Measurements from ENCODE around the gene METTL26. TPM values are rescaled to one million over a fixed set of nuclear protein-coding genes. Genes with fewer than 3 reads are reported as not detected.

METTL26 gene
- total RNA-seq, 2 experiments from 2014 or later = 119 to 133 TPM

DNA sequence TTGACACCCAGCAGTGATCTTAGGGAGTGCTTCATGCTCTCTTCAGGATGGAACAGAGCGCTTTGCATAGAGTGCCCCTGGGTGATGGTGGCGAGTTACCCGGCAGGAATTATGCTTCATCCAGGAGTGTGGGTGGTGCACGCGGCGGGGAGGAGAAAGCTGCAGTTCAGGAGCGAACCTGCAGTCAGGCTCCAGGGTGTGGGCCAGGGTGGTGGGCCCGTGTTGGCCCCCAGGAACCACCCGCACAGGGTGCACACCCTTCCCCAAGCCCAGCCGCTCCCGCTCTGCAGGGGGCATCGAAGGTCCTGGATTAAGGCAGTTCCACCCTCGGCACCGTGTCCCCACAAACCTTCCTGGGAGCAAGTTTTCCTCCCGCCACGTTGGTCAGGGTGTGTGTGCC is 42.3 kb downstream of the METTL26 start:
- no peak for ATAC-seq
- TF ChIP-seq, protein P1, sequence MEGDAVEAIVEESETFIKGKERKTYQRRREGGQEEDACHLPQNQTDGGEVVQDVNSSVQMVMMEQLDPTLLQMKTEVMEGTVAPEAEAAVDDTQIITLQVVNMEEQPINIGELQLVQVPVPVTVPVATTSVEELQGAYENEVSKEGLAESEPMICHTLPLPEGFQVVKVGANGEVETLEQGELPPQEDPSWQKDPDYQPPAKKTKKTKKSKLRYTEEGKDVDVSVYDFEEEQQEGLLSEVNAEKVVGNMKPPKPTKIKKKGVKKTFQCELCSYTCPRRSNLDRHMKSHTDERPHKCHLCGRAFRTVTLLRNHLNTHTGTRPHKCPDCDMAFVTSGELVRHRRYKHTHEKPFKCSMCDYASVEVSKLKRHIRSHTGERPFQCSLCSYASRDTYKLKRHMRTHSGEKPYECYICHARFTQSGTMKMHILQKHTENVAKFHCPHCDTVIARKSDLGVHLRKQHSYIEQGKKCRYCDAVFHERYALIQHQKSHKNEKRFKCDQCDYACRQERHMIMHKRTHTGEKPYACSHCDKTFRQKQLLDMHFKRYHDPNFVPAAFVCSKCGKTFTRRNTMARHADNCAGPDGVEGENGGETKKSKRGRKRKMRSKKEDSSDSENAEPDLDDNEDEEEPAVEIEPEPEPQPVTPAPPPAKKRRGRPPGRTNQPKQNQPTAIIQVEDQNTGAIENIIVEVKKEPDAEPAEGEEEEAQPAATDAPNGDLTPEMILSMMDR (IDR thresholded peaks at IDR 0.05) = no peak
- Mint-ChIP-seq H3K27me3 (no peaks in the 10 kb centered on the region), H3K4me3 (no peak overlapping the region), H3K4me1 (ENCODE audit: low read depth) (peaks cover 22% of the 10 kb centered on the region), H3K36me3 (ENCODE audit: low read depth) (no peaks in the 10 kb centered on the region), H3K27ac (peak overlapping the region; percentile 12), H3K9me3 (no peaks in the 10 kb centered on the region)
- ChIA-PET POLR2A (no interaction called here), CTCF (no interaction called here)
- intact Hi-C loops (cut with micrococcal nuclease) = no loop called here
- no peak for DNase-seq

DNA sequence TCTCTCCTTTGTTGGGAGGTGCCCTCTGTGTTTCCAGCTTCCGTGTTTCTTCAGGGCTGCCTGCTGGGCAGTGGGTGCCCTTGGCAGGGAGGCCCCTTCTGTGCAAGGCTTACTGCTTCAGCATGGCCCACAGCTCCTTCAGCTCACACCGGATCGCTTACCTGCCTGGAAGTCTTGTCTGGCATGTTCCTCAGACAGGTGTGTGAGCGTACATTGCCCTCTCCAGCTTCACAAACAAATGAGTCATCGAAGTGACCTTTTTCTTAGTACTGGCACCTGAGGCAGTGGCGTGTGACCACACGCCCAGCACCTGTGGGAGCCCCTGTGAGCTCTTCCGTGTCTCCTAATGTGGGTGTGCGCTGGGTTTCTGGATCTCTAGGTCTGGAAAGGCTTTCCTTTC is 42.7 kb downstream of the METTL26 start:
- Mint-ChIP-seq H3K36me3 (ENCODE audit: low read depth) (peaks cover 2% of the 10 kb centered on the region), H3K4me1 (ENCODE audit: low read depth) (peaks cover 22% of the 10 kb centered on the region), H3K4me3 (no peak overlapping the region), H3K27ac (peak overlapping the region; percentile 12), H3K9me3 (no peaks in the 10 kb centered on the region), H3K27me3 (no peaks in the 10 kb centered on the region)
- no peak for DNase-seq
- ChIA-PET CTCF (interaction anchor here (0.9 kb wide), 1 partner anchor 23 kb away, joined by 3 read pairs; no protein-coding TSS in a partner anchor), POLR2A (no interaction called here)
- ATAC-seq = no peak
- TF ChIP-seq, protein P1 (IDR thresholded peaks at IDR 0.05) = no peak
- intact Hi-C loops (cut with micrococcal nuclease) = no loop called here

DNA sequence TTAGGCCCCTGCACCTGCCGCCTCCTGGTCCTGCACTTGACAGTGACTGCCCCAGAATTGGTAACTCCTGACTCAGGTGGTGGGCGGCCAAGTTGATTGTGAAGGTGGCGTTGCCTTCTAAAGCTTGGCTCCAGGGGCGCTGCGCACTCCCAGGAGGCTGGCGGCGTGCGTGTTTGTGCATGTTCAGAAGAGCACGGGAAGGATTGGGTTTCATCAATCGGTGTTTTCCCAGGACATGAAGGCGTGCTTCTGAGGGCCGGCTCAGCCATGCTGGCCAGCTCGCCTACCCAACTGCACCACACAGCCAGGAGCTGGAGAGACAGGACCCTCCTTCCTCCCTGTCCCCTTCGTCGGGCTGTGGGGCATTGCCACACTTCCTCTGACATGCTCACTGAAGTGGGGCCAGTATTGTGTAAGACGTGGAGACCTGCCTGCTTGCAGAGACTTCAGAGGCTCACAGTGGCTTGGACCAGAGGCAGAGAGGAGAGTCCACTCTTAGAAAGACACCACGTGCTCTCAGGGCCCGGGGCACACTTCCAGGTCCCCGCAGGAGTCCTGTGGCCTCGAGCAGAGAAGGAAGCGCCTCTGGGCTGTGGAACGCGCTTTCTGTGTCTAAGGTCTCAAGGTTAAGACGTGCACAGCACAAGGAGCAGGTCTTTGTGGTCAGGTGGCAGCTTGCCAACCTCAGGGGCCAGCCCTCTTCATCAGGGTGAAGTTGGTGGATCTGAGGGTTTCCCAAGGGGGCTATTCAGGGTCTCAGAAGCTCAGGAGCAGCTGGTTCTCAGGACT is 43.4 kb downstream of the METTL26 start:
- ATAC-seq (no peak), DNase-seq (no peak)
- intact Hi-C loops (cut with micrococcal nuclease) = no loop called here
- H3K4me1 Mint-ChIP-seq (ENCODE audit: low read depth) = peaks cover 22% of the 10 kb centered on the region
- CTCF ChIA-PET = interaction anchor here (0.9 kb wide), 2 partner anchors 22 to 44 kb away, joined by 3 read pairs; partner anchors contain the start of gene METTL26
- no peaks in the 10 kb centered on the region for H3K9me3 Mint-ChIP-seq
- H3K4me3 Mint-ChIP-seq = no peak overlapping the region
- no peak overlapping the region for H3K27ac Mint-ChIP-seq
- TF ChIP-seq, protein P1 (IDR thresholded peaks at IDR 0.05) = no peak
- peaks cover 9% of the 10 kb centered on the region for H3K36me3 Mint-ChIP-seq (ENCODE audit: low read depth)
- no peaks in the 10 kb centered on the region for H3K27me3 Mint-ChIP-seq
- POLR2A ChIA-PET = no interaction called here

DNA sequence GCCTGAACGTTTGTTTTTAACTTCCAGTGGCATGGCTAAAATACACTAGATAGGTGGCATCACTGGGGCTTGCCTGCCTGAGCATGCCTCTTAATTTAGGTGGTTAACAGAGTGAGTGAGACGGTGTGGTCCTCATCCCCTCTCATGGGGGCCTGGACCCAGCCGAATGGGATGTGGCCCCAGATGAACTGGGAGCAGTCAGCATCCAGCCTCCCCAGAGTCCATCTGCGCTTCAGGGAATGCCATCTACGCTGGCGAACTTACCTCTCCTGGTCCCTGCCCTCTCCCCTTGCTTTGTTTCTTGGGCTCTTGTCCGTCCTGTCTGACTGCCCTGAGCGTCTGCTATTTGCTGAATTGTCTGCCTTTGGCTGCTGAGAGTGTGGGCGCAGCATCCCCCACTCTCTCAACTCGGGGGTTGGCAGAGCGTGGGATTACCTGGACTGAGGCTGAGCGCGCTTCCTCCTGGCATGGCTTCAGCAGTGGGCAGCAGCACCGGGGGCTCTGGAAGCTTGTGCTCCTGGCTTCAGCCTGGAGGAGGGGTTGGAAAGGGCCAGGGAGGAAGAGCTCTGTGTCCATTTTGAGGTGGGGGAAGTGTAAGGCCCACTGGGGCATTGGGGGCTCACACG is 44.1 kb downstream of the METTL26 start:
- no peak for ATAC-seq
- no peaks in the 10 kb centered on the region for H3K9me3 Mint-ChIP-seq
- H3K36me3 Mint-ChIP-seq (ENCODE audit: low read depth) = peaks cover 13% of the 10 kb centered on the region
- ChIA-PET POLR2A (no interaction called here), CTCF (interaction anchor here (0.9 kb wide), 1 partner anchor 45 kb away, joined by 3 read pairs; the partner anchor contains the start of gene METTL26)
- no peak overlapping the region for H3K4me3 Mint-ChIP-seq
- TF ChIP-seq, protein P1 (IDR thresholded peaks at IDR 0.05) = no peak
- H3K27ac Mint-ChIP-seq = no peak overlapping the region
- no peak for DNase-seq
- intact Hi-C loops (cut with micrococcal nuclease) = no loop called here
- H3K27me3 Mint-ChIP-seq = no peaks in the 10 kb centered on the region
- peaks cover 26% of the 10 kb centered on the region for H3K4me1 Mint-ChIP-seq (ENCODE audit: low read depth)

DNA sequence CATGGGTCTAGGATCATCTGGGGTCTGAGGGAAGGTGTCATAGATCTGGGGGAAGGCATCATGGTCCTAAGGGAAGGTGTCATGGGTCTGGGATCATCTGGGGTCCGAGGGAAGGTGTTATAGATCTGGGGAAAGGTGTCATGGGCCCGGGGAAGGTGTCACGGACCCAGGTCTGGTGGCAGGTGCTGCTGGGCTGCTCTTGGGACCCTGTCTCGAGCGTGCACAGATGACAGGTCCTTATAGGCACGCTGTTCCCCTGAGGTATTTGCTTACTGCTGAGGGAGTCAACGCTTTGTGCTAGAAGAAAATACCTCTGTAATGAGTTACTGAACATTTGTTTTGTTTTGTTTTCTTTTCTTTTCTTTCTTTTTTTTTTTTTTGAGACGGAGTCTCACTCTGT is 44.9 kb downstream of the METTL26 start:
- peak overlapping the region; percentile 63 for H3K27ac Mint-ChIP-seq
- peaks cover 13% of the 10 kb centered on the region for H3K36me3 Mint-ChIP-seq (ENCODE audit: low read depth)
- no peak for DNase-seq
- no peak for ATAC-seq
- TF ChIP-seq, protein P1 (IDR thresholded peaks at IDR 0.05) = no peak
- CTCF ChIA-PET = no interaction called here
- POLR2A ChIA-PET = interaction anchor here (1.5 kb wide), 1 partner anchor 45 kb away, joined by 5 read pairs; the partner anchor contains the start of gene METTL26
- H3K9me3 Mint-ChIP-seq = no peaks in the 10 kb centered on the region
- H3K4me1 Mint-ChIP-seq (ENCODE audit: low read depth) = peaks cover 26% of the 10 kb centered on the region
- no peaks in the 10 kb centered on the region for H3K27me3 Mint-ChIP-seq
- H3K4me3 Mint-ChIP-seq = peak overlapping the region; percentile 83
- intact Hi-C loops (cut with micrococcal nuclease) = no loop called here
